H9 (cell line): ENCODE measurements around the gene CEP112. TPM values are rescaled to one million over a fixed set of nuclear protein-coding genes. Genes with fewer than 3 reads are reported as not detected.

Experiments used
- DNase-seq: peaks from one replicate; pipeline ENCODE4 v3.0.0-alpha.2; 2017
- H2AFZ ChIP-seq: one replicate; pipeline ENCODE4 v1.6.1; 2013; ENCODE audit warnings: mild to moderate bottlenecking, low read length, control low read depth, moderate library complexity
- H2AK5ac ChIP-seq: 2 replicates; pipeline ENCODE4 v1.6.1; 2013; ENCODE audit warnings: low read length, control low read depth, mixed read lengths; ENCODE audit not compliant: insufficient read length
- H2BK120ac ChIP-seq: one replicate; pipeline ENCODE4 v1.6.1; 2013; ENCODE audit warnings: low read depth, mild to moderate bottlenecking, low read length, control low read depth, inconsistent platforms; ENCODE audit not compliant: poor library complexity, severe bottlenecking
- H2BK12ac ChIP-seq: 2 replicates; pipeline ENCODE4 v1.6.1; 2013; ENCODE audit warnings: low read length, control low read depth, mixed read lengths, low read depth; ENCODE audit not compliant: insufficient read length
- H2BK15ac ChIP-seq: 2 replicates; pipeline ENCODE4 v1.6.1; 2013; ENCODE audit warnings: low read depth, low read length, control low read depth
- H2BK20ac ChIP-seq: one replicate; pipeline ENCODE4 v1.6.1; 2013; ENCODE audit warnings: low read depth, mild to moderate bottlenecking, low read length, control low read depth, inconsistent platforms; ENCODE audit not compliant: poor library complexity, severe bottlenecking
- H2BK5ac ChIP-seq: 2 replicates; pipeline ENCODE4 v1.6.1; 2013; ENCODE audit warnings: low read length, control low read depth, mixed read lengths; ENCODE audit not compliant: insufficient read length
- H3K14ac ChIP-seq: 2 replicates; pipeline ENCODE4 v1.6.1; 2013; ENCODE audit warnings: low read length, control low read depth; ENCODE audit not compliant: insufficient read depth
- H3K18ac ChIP-seq: 2 replicates; pipeline ENCODE4 v1.6.1; 2013; ENCODE audit warnings: low read depth, mild to moderate bottlenecking, mixed read lengths, low read length, control low read depth; ENCODE audit not compliant: insufficient read length
- H3K23ac ChIP-seq: 2 replicates; pipeline ENCODE4 v1.6.1; 2013; ENCODE audit warnings: low read length, control low read depth, mixed read lengths, low read depth; ENCODE audit not compliant: insufficient read length
- H3K23me2 ChIP-seq: 2 replicates; pipeline ENCODE4 v1.6.1; 2013; ENCODE audit warnings: low read depth, mild to moderate bottlenecking, mixed read lengths, low read length, control low read depth; ENCODE audit not compliant: insufficient read length, poor library complexity, severe bottlenecking
- H3K27ac ChIP-seq: 2 replicates; pipeline ENCODE4 v1.5.1; 2013; ENCODE audit warnings: low read length, control low read depth, mixed read lengths, low read depth; ENCODE audit not compliant: insufficient read length
- H3K27me3 ChIP-seq: 2 replicates; pipeline ENCODE4 v1.6.1; 2013; ENCODE audit warnings: low read length, control low read depth, inconsistent platforms; ENCODE audit not compliant: insufficient read depth
- H3K4ac ChIP-seq: 2 replicates; pipeline ENCODE4 v1.6.1; 2013; ENCODE audit warnings: low read depth, mild to moderate bottlenecking, control low read depth, inconsistent platforms, low read length, moderate library complexity
- H3K4me1 ChIP-seq: 2 replicates; pipeline ENCODE4 v1.6.1; 2013; ENCODE audit warnings: low read length, control low read depth, inconsistent platforms; ENCODE audit not compliant: insufficient read depth
- H3K4me2 ChIP-seq: 2 replicates; pipeline ENCODE4 v1.6.1; 2013; ENCODE audit warnings: low read length, control low read depth, mixed read lengths; ENCODE audit not compliant: insufficient read length, insufficient read depth
- H3K56ac ChIP-seq: 2 replicates; pipeline ENCODE4 v1.6.1; 2013; ENCODE audit warnings: low read depth, mild to moderate bottlenecking, mixed read lengths, low read length, control low read depth; ENCODE audit not compliant: insufficient read length
- H3K79me1 ChIP-seq: 2 replicates; pipeline ENCODE4 v1.6.1; 2013; ENCODE audit warnings: low read depth, mild to moderate bottlenecking, moderate library complexity, low read length, control low read depth, inconsistent platforms; ENCODE audit not compliant: insufficient read depth, poor library complexity, severe bottlenecking
- H3K79me2 ChIP-seq: 2 replicates; pipeline ENCODE4 v1.6.1; 2013; ENCODE audit warnings: low read length, control low read depth, inconsistent platforms; ENCODE audit not compliant: insufficient read depth
- H3K9ac ChIP-seq: 2 replicates; pipeline ENCODE4 v1.6.1; 2013; ENCODE audit warnings: low read length, control low read depth, mixed read lengths; ENCODE audit not compliant: insufficient read length; ENCODE audit errors: extremely low read depth
- H3K9me3 ChIP-seq: one replicate; pipeline ENCODE4 v1.6.1; 2013; ENCODE audit warnings: low read depth, low read length, inconsistent platforms; ENCODE audit not compliant: control insufficient read depth
- H3T11ph ChIP-seq: one replicate; pipeline ENCODE4 v1.6.1; 2013; ENCODE audit warnings: mild to moderate bottlenecking, low read length, control low read depth, inconsistent platforms
- H4K20me1 ChIP-seq: one replicate; pipeline ENCODE4 v1.6.1; 2013; ENCODE audit not compliant: control insufficient read depth, insufficient read length, insufficient read depth
- H4K5ac ChIP-seq: 2 replicates; pipeline ENCODE4 v1.6.1; 2013; ENCODE audit warnings: low read depth, mild to moderate bottlenecking, mixed read lengths, low read length, control low read depth; ENCODE audit not compliant: insufficient read length
- H4K8ac ChIP-seq: replicated peaks from 2 replicates; pipeline ENCODE4 v1.6.1; 2013; ENCODE audit warnings: low read length, control low read depth, mixed read lengths, low read depth; ENCODE audit not compliant: insufficient read length
- H4K91ac ChIP-seq: 2 replicates; pipeline ENCODE4 v1.6.1; 2013; ENCODE audit warnings: low read depth, mild to moderate bottlenecking, moderate library complexity, mixed read lengths, low read length, control low read depth; ENCODE audit not compliant: insufficient read length
- H3K27ac Mint-ChIP-seq, 3 experiments: 2 replicates in 2 of 3; 3 replicates in 1 of 3; pipeline ENCODE4 v1.8.0; 2020 to 2021; ENCODE audit warnings: mixed read lengths in 3 of 3, mild to moderate bottlenecking in 1 of 3, moderate library complexity in 1 of 3
- H3K27me3 Mint-ChIP-seq: 2 replicates; pipeline ENCODE4 v1.8.0; 2021; ENCODE audit warnings: low read depth, mild to moderate bottlenecking, moderate library complexity, mixed read lengths
- H3K36me3 Mint-ChIP-seq, 3 experiments: 2 replicates in 2 of 3; 3 replicates in 1 of 3; pipeline ENCODE4 v1.8.0; 2020 to 2021; ENCODE audit warnings: low read depth in 3 of 3, mixed read lengths in 3 of 3; ENCODE audit not compliant: insufficient read depth in 1 of 3
- H3K4me1 Mint-ChIP-seq, 2 experiments: 2 replicates each; pipeline ENCODE4 v1.8.0; 2020; ENCODE audit warnings: mixed read lengths in 2 of 2
- H3K4me3 Mint-ChIP-seq, 2 experiments: 2 replicates in 1 of 2; 3 replicates in 1 of 2; pipeline ENCODE4 v1.8.0; 2020 to 2021; ENCODE audit warnings: mild to moderate bottlenecking in 2 of 2, mixed read lengths in 2 of 2, moderate library complexity in 1 of 2
- H3K9me3 Mint-ChIP-seq, 2 experiments: 2 replicates in 1 of 2; 3 replicates in 1 of 2; pipeline ENCODE4 v1.8.0; 2020; ENCODE audit warnings: mild to moderate bottlenecking in 2 of 2, mixed read lengths in 2 of 2, moderate library complexity in 1 of 2
- WGBS: extraction: QIAGEN DNeasy Blood & Tissue Kit; methylation state at CpG from one replicate; pipeline ENCODE4 v1.1.7; 2013; ENCODE audit warnings: missing lambda C conversion rate, low lambda C conversion rate, mixed read lengths; ENCODE audit not compliant: insufficient read length; ENCODE audit errors: extremely low coverage; 5-methylcytosine and 5-hydroxymethylcytosine counted together
- total RNA-seq: library from RNA; stranded (reverse); gene quantifications from 2 replicates; pipeline ENCODE4 v1.2.1, GENCODE V29; 2021
- TF ChIP-seq, protein P1 (sequence below): fragments of 200-600 bp; sonication (generic); conservative IDR thresholded peaks from 3 replicates; pipeline ENCODE4 v1.8.0; 2021; ENCODE audit warnings: antibody characterized with exemption, mild to moderate bottlenecking

The CEP112 gene
- total RNA-seq, 1 experiment from 2014 or later: 5.4 TPM

DNA sequence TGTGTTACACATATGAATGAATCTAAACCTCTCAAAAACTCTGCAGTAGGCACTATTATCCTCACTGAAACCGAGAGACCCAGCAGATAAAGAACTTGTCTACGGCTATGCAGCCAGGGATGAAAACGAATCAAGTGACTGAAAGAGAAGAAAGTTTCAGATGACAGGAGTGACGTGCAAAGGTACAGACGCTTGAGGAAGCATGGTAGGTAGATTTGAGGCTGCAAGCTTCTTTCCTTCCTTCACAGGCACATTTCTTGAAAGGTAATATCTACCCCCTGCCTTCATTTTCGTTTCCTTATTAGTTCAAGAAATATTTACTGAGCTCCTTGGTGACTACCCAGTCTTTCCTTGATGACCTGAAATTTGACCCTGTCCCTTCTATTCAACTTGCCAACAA lies 418.9 kb downstream of the CEP112 start:
- no peak overlapping the region for H2BK120ac ChIP-seq
- no peak overlapping the region for H2AK5ac ChIP-seq
- no peaks in the 10 kb centered on the region; a peak in 1 of 7 replicates for H3K36me3 Mint-ChIP-seq
- H4K91ac ChIP-seq: no peak overlapping the region
- H3K79me2 ChIP-seq: no peaks in the 10 kb centered on the region
- H2BK5ac ChIP-seq: no peak overlapping the region
- H3K9me3 Mint-ChIP-seq: peaks cover 0 to 2% of the 10 kb centered on the region in 2 experiments; a peak in 1 of 5 replicates
- no peaks in the 10 kb centered on the region for H3K79me1 ChIP-seq
- H3K9ac ChIP-seq: no peak overlapping the region
- H2BK15ac ChIP-seq: no peak overlapping the region
- H3K4me2 ChIP-seq: no peak overlapping the region
- no CpG with 5 or more reads among the region's 6 CpGs for WGBS
- H2BK12ac ChIP-seq: no peak overlapping the region
- H3K18ac ChIP-seq: no peak overlapping the region
- TF ChIP-seq, protein P1, sequence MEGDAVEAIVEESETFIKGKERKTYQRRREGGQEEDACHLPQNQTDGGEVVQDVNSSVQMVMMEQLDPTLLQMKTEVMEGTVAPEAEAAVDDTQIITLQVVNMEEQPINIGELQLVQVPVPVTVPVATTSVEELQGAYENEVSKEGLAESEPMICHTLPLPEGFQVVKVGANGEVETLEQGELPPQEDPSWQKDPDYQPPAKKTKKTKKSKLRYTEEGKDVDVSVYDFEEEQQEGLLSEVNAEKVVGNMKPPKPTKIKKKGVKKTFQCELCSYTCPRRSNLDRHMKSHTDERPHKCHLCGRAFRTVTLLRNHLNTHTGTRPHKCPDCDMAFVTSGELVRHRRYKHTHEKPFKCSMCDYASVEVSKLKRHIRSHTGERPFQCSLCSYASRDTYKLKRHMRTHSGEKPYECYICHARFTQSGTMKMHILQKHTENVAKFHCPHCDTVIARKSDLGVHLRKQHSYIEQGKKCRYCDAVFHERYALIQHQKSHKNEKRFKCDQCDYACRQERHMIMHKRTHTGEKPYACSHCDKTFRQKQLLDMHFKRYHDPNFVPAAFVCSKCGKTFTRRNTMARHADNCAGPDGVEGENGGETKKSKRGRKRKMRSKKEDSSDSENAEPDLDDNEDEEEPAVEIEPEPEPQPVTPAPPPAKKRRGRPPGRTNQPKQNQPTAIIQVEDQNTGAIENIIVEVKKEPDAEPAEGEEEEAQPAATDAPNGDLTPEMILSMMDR: no peak
- no peak overlapping the region for H2BK20ac ChIP-seq
- H4K20me1 ChIP-seq: no peaks in the 10 kb centered on the region
- no peaks in the 10 kb centered on the region; the same call in 1 of the 2 replicates for H3K27me3 Mint-ChIP-seq
- no peak overlapping the region; a peak in 2 of 7 replicates for H3K27ac Mint-ChIP-seq
- no peak for DNase-seq
- no peak overlapping the region for H4K8ac ChIP-seq
- H3K4me1 ChIP-seq: no peaks in the 10 kb centered on the region
- H3K4me1 Mint-ChIP-seq: peaks cover 9 to 14% of the 10 kb centered on the region in 2 experiments; a peak in 3 of 4 replicates
- no peak overlapping the region for H3K23ac ChIP-seq
- no peaks in the 10 kb centered on the region for H3K23me2 ChIP-seq
- no peak overlapping the region for H3K56ac ChIP-seq
- H3K27ac ChIP-seq: no peak overlapping the region
- H3K27me3 ChIP-seq: no peaks in the 10 kb centered on the region
- H3K4me3 Mint-ChIP-seq: no peak overlapping the region
- H2AFZ ChIP-seq: no peak overlapping the region
- H3K9me3 ChIP-seq: no peaks in the 10 kb centered on the region
- no peak overlapping the region for H3K14ac ChIP-seq
- no peak overlapping the region for H3T11ph ChIP-seq
- H4K5ac ChIP-seq: no peak overlapping the region
- no peak overlapping the region for H3K4ac ChIP-seq
